Uterus (tissue), 4 donors: ENCODE results near the gene BNC2. TPM values are rescaled to one million over a fixed set of nuclear protein-coding genes. Genes with fewer than 3 reads are reported as not detected.

Source experiments
- DNase-seq, 2 donors: peaks; one replicate each; pipeline ENCODE4 v3.0.0-alpha.2; 2019 to 2020
- H3K27ac ChIP-seq, 2 donors: fragments of 200-600 bp; sonication (generic); 1 replicate in 1 of 2; 2 replicates in 1 of 2; pipeline ENCODE4 v1.5.1; 2016 to 2018
- H3K27me3 ChIP-seq, 2 donors: fragments of 200-600 bp; sonication (generic); one replicate each; pipeline ENCODE4 v1.5.1; 2018 to 2019; ENCODE audit warnings: control low read depth in 1 of 2
- H3K36me3 ChIP-seq, 2 donors: fragments of 200-600 bp; sonication (generic); one replicate each; pipeline ENCODE4 v1.5.1; 2019; ENCODE audit warnings: control low read depth in 1 of 2
- H3K4me1 ChIP-seq, 2 donors: fragments of 200-600 bp; sonication (generic); one replicate each; pipeline ENCODE4 v1.5.1; 2018 to 2019; ENCODE audit warnings: control low read depth in 1 of 2
- H3K4me3 ChIP-seq, 2 donors: fragments of 200-600 bp; sonication (generic); 1 replicate in 1 of 2; 2 replicates in 1 of 2; pipeline ENCODE4 v1.5.1; 2018 to 2019; ENCODE audit warnings: mild to moderate bottlenecking in 1 of 2
- H3K9me3 ChIP-seq, 2 donors: fragments of 200-600 bp; sonication (generic); one replicate each; pipeline ENCODE4 v1.5.1; 2019; ENCODE audit warnings: control low read depth in 1 of 2
- POLR2A ChIP-seq, 2 donors: fragments of 450-650 bp; IDR thresholded peaks; one replicate each; pipeline ENCODE4 v1.6.1; 2016; ENCODE audit warnings: antibody characterized with exemption in 2 of 2, mild to moderate bottlenecking in 1 of 2, moderate library complexity in 1 of 2
- intact Hi-C: fragments of 100-400 bp; cut with DNase I; formaldehyde crosslinking; loops from one replicate; pipeline ENCODE4 v1.15.1; 2023; ENCODE audit warnings: low total_unique reads
- total RNA-seq, 4 donors: library from RNA; depleted of rRNA in 3 of 4; stranded (reverse); fragments of >200 nt in 3 of 4; gene quantifications; one replicate each; pipeline versions ENCODE4 v1.1.0 to v1.2.4, GENCODE V29; 2014 to 2023
- TF ChIP-seq, protein P1 (sequence below), 4 experiments: fragments of 200-600 bp in 2 of 4; fragments of 450-650 bp in 2 of 4; sonication (generic) in 2 of 4; IDR thresholded peaks; one replicate each; pipeline ENCODE4 v1.5.1; 2016 to 2019; ENCODE audit warnings: antibody characterized with exemption in 4 of 4, mild to moderate bottlenecking in 2 of 4, moderate library complexity in 1 of 4
- donor health status: DM: yes; HTN: yes; CAD: no.

Gene BNC2
- total RNA-seq, 4 donors from 2014 or later: 85.9 to 293 (median 93.4) TPM

DNA sequence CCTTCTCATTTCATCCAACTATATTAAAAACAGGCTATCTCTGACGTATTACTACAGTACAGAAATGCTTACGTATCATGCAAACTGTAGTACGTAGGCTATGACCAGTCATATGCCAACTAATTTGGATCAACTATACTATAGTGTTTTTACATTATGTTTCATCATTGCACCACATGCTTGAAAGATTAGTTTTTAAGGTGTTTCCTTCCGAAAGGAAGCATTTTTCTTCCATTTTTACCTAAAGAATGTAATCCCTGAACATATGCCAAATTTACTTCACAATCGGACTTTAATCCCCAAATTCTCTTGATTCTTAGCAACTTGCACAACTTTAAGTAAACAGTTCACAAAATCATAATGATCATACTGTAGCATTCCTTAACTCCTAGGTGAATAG is 153.9 kb downstream of the BNC2 start:
- no peaks in the 10 kb centered on the region for H3K36me3 ChIP-seq
- no peaks in the 10 kb centered on the region for H3K9me3 ChIP-seq
- H3K27ac ChIP-seq: peak overlapping the region in 1 of 2 donors; percentile 49
- intact Hi-C loops: no loop called here
- no peak overlapping the region for H3K4me3 ChIP-seq
- TF ChIP-seq POLR2A (IDR thresholded peaks at IDR 0.05): no peak
- TF ChIP-seq, protein P1, sequence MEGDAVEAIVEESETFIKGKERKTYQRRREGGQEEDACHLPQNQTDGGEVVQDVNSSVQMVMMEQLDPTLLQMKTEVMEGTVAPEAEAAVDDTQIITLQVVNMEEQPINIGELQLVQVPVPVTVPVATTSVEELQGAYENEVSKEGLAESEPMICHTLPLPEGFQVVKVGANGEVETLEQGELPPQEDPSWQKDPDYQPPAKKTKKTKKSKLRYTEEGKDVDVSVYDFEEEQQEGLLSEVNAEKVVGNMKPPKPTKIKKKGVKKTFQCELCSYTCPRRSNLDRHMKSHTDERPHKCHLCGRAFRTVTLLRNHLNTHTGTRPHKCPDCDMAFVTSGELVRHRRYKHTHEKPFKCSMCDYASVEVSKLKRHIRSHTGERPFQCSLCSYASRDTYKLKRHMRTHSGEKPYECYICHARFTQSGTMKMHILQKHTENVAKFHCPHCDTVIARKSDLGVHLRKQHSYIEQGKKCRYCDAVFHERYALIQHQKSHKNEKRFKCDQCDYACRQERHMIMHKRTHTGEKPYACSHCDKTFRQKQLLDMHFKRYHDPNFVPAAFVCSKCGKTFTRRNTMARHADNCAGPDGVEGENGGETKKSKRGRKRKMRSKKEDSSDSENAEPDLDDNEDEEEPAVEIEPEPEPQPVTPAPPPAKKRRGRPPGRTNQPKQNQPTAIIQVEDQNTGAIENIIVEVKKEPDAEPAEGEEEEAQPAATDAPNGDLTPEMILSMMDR (IDR thresholded peaks at IDR 0.05): no peak
- H3K4me1 ChIP-seq: peaks cover 0 to 3% of the 10 kb centered on the region in 2 donors
- no peaks in the 10 kb centered on the region for H3K27me3 ChIP-seq
- DNase-seq: no peak

DNA sequence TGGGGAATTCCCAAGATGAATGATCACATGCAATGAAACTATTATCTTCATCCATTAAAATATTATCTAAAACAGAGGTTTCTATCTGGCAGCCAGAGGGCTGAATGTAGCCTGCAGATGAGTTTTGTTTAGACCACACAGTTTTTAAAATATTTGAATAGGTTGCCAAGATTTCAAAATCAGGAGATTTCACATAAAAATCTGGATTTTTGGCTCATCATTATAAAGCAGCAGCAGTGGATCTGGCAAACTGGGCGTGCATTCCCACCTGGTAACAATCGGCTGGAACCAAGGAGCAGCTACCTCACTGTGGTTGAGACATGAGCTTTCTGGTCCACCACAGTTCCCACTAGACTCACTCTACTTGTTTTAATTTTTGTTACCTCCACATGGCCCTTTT is 155.1 kb downstream of the BNC2 start:
- TF ChIP-seq, protein P1 (IDR thresholded peaks at IDR 0.05): no peak
- no peak for TF ChIP-seq POLR2A (IDR thresholded peaks at IDR 0.05)
- Histone ChIP-seq H3K27me3 (no peaks in the 10 kb centered on the region), H3K36me3 (no peaks in the 10 kb centered on the region), H3K4me3 (no peak overlapping the region), H3K9me3 (no peaks in the 10 kb centered on the region), H3K27ac (peak overlapping the region; percentile 10 to 49), H3K4me1 (peaks cover 0 to 3% of the 10 kb centered on the region in 2 donors)
- intact Hi-C loops: no loop called here
- peak; percentile 34 to 47 for DNase-seq

DNA sequence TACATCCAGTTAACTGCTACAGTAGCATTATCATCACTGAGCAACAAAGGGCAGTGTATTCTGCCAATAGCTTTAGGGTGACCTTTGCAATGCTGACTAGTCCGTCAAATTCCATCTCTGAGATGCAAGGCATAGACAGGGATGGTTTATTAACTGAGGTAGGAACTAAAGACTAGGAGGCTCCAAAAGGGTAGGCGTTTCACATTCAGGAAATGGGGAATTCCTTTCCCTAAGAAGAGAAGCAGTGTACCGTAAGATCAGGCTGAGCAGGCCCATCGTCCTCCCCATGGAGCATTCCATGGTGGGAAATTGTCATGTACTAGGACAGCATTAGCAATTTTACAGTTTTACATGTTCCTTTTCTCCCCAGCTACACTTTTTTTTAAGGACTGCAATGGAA is 157.7 kb downstream of the BNC2 start:
- no peak for TF ChIP-seq POLR2A (IDR thresholded peaks at IDR 0.05)
- TF ChIP-seq, protein P1 (IDR thresholded peaks at IDR 0.05): no peak
- H3K27ac ChIP-seq: peak overlapping the region in 1 of 2 donors; percentile 3
- intact Hi-C loops: no loop called here
- H3K27me3 ChIP-seq: no peaks in the 10 kb centered on the region
- H3K4me1 ChIP-seq: peaks cover 0 to 3% of the 10 kb centered on the region in 2 donors
- no peaks in the 10 kb centered on the region for H3K36me3 ChIP-seq
- H3K9me3 ChIP-seq: no peaks in the 10 kb centered on the region
- DNase-seq: no peak
- no peak overlapping the region for H3K4me3 ChIP-seq

DNA sequence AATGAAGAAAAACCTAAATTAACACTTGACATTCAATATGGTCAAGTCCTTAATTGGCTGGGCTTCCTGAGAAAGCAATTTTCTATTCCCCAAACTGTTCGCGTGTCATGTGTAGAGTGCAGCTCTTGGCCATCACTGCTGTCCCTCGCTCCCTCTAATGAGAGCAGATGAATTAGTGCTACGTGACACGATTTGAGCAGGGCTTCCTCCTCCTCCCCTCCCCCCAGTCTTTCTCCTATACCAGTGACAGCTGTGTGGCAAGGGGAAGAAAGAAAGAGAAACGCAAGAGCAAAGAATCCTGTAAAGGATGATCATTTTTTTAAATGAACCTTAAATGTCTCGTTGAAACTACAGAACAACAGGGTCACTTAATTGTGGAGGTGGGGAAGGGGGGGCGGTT is 159.6 kb downstream of the BNC2 start:
- no peak for DNase-seq
- H3K36me3 ChIP-seq: no peaks in the 10 kb centered on the region
- peak overlapping the region; percentile 22 to 41 for H3K27ac ChIP-seq
- H3K4me1 ChIP-seq: peaks cover 0 to 5% of the 10 kb centered on the region in 2 donors
- no peak overlapping the region for H3K4me3 ChIP-seq
- intact Hi-C loops: no loop called here
- H3K9me3 ChIP-seq: no peaks in the 10 kb centered on the region
- no peak for TF ChIP-seq POLR2A (IDR thresholded peaks at IDR 0.05)
- TF ChIP-seq, protein P1 (IDR thresholded peaks at IDR 0.05): no peak
- H3K27me3 ChIP-seq: no peaks in the 10 kb centered on the region

DNA sequence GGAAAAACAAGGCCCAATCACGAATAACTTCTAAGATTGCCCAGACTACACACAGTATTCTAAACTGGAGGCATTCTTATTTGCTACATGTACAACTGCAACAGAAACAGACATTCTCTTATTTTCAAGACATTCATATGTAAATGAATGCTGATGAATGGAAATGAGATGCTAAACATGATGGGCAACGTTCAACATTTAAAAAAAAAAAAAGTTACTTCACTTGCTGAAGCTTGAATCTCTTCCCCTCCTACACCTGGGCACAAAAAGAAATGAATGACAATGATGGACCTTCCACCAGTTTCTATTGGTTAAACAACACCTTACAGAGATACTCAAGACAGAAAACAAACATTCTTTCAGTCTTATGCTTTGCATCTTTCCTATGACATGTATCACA is 160.5 kb downstream of the BNC2 start:
- peaks cover 0 to 5% of the 10 kb centered on the region in 2 donors for H3K4me1 ChIP-seq
- no peaks in the 10 kb centered on the region for H3K27me3 ChIP-seq
- H3K27ac ChIP-seq: peak overlapping the region; percentile 40 to 60
- no peak overlapping the region for H3K4me3 ChIP-seq
- TF ChIP-seq, protein P1 (IDR thresholded peaks at IDR 0.05): no peak
- TF ChIP-seq POLR2A (IDR thresholded peaks at IDR 0.05): no peak
- no peaks in the 10 kb centered on the region for H3K9me3 ChIP-seq
- no peaks in the 10 kb centered on the region for H3K36me3 ChIP-seq
- DNase-seq: no peak
- intact Hi-C loops: no loop called here
